Gastroesophageal sphincter (tissue), 3 donors: Measurements from ENCODE around the gene PARP8.

Source experiments
- CTCF ChIP-seq, 4 experiments: fragments of 200-600 bp in 2 of 4; fragments of 450-650 bp in 2 of 4; sonication (generic) in 1 of 4; IDR thresholded peaks; one replicate each; pipeline ENCODE4 v1.5.1; 2017 to 2019; ENCODE audit warnings: antibody characterized with exemption in 4 of 4, mild to moderate bottlenecking in 2 of 4, moderate library complexity in 2 of 4
- POLR2A ChIP-seq, 2 donors: fragments of 450-650 bp; IDR thresholded peaks; one replicate each; pipeline ENCODE4 v1.6.1; 2017; ENCODE audit warnings: antibody characterized with exemption in 2 of 2, mild to moderate bottlenecking in 2 of 2, moderate library complexity in 1 of 2
- POLR2AphosphoS5 ChIP-seq: sonication (generic); formaldehyde crosslinking; IDR thresholded peaks from one replicate; pipeline ENCODE4 v1.6.1; 2017; ENCODE audit warnings: antibody characterized with exemption

- no peak for TF ChIP-seq CTCF (IDR thresholded peaks at IDR 0.05)
- TF ChIP-seq POLR2A (IDR thresholded peaks at IDR 0.05): peak in 1 of 2 donors; percentile 26
- TF ChIP-seq POLR2AphosphoS5: peak; percentile 18
These were observed at the start of gene PARP8 for GRCh38 chr5:50666261-50667022.
